Left kidney (tissue), 2 donors: ENCODE results near the gene CYP27A1. TPM values are rescaled to one million over a fixed set of nuclear protein-coding genes. Genes with fewer than 3 reads are reported as not detected.
"Not testable (repeated sequence)": the region's sequence is repeated elsewhere in the genome, so short reads cannot be mapped to it uniquely, and the experiment has no call there.

Experiments
- DNase-seq: peaks from one replicate; pipeline ENCODE4 v3.0.0-alpha.2; 2013
- polyA plus RNA-seq: library from polyadenylated mRNA; unstranded; fragments of 120-200 nt; gene quantifications from one replicate; pipeline ENCODE4 v1.2.1, GENCODE V29; 2013; ENCODE audit not compliant: insufficient read length

Gene CYP27A1
- polyA plus RNA-seq, 1 donor, result 49.7 TPM

- no peak for DNase-seq
Measured at GRCh38 chr2:218830526-218831306, 48.8 kb downstream of the CYP27A1 start.

DNA sequence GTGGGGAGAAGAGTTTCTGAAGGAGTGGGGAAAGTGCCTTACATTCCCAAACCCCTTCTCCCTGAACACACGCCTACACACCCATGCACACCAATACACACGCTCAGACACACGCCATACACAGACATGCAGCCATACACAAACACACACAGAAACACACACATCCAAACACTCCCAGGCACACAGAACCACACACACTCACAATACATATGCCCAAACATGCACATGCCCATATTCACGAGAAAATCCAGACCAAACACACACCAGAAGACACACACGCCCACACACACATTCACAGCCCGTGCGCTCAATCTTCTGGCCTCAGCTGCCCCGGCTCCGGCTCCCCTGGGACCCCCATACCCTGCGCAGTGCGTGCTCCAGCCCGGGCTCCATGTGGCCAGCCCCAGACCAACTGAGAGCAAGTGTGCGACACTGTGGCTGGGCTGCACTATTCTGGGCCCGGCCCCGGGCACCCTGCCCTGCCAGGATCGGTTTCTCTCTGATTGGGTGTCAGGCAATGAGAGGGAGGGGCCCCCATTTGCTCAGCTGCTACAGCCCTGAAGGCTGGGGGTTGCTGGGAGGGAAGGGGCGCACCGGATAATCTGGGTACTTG, 49.5 kb downstream of the CYP27A1 start, which contains the start of gene PRKAG3:
PRKAG3 (minus strand) TSS at position 426 of the 613 bp plus-strand sequence.
- DNase-seq, result no peak

GRCh38 chr2:218832081-218832480, 50.1 kb downstream of the CYP27A1 start:
- DNase-seq, result no peak

DNA sequence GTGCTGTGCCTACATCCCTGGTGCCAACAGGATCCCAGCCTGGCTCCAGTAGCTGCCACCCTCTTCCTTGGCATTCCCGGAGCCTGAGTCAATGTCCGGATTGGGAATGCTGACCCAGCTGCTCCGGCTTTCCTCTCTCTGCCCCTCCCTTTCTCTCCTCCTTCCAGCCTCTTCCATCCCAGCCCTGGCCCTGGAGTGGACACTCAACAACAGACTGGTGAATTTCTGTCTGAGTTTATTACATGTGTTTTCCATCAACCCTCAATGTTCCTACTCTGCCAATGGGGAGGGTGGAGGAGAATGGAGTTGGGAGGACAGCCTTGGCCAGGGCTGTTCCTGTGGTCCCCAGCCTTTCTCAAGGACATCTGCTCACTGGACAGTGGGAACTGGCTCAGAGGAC, 50.6 kb downstream of the CYP27A1 start:
- no peak for DNase-seq

GRCh38 chr2:218833023-218833609, 51.2 kb downstream of the CYP27A1 start:
- no peak for DNase-seq

- DNase-seq, result no peak
Measured at GRCh38 chr2:218834685-218835084, 52.7 kb downstream of the CYP27A1 start.

- no peak for DNase-seq
Measured at GRCh38 chr2:218837495-218837894, 55.5 kb downstream of the CYP27A1 start.

DNA sequence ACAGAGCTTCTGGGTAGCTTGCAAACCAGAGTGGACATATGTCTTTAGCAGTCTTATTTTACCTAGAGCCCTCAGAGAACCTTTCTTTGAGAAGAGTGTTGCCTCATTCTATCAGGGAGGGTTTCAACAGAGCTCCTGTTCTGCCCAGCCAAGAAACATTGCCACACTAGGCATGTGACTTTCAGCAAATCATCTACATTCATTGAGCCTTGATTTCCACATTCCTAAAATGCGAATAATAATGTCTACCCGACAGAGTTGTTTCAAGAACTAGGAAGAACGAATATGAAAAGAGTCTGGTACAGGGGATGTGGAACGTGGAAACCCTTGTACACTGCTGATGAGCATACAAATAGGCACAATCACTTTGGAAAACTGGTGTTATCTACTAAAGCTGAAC, 57.5 kb downstream of the CYP27A1 start:
- DNase-seq, result no peak

- DNase-seq, result no peak
Measured at GRCh38 chr2:218839888-218840287, 57.9 kb downstream of the CYP27A1 start.

GRCh38 chr2:218844334-218844733, 62.4 kb downstream of the CYP27A1 start:
- not testable (repeated sequence) for DNase-seq

GRCh38 chr2:218846963-218847362, 65.0 kb downstream of the CYP27A1 start:
- not testable (repeated sequence) for DNase-seq

- DNase-seq, result no peak
Measured at GRCh38 chr2:218849721-218850120, 67.8 kb downstream of the CYP27A1 start.

DNA sequence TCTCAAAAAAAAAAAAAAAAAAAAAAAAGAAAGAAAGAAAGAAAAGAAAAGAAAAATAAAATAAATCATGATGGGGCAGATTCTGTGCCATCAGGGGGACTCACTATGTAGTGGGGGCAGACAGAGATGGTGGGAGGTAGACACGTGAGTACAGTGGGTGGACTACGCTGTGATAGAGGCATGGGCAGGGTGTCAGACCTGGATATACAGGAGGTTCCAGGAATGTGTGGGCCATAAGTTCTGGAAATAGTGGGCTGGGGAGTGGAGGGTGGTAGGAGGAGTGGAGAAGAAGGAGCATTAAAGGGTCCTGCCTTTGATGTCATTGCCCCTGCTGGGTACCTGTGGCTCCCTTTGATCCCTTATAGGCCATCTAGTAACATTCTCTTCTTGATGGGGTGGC, 68.8 kb downstream of the CYP27A1 start:
- DNase-seq, result no peak

- no peak for DNase-seq
Measured at GRCh38 chr2:218851286-218851685, 69.3 kb downstream of the CYP27A1 start.

GRCh38 chr2:218852911-218853667, 71.1 kb downstream of the CYP27A1 start:
- peak; percentile 55 for DNase-seq

GRCh38 chr2:218853766-218854165, 71.8 kb downstream of the CYP27A1 start:
- DNase-seq, result no peak

GRCh38 chr2:218854860-218855259, 72.9 kb downstream of the CYP27A1 start:
- DNase-seq, result no peak

- no peak for DNase-seq
Measured at GRCh38 chr2:218855305-218856166, 73.6 kb downstream of the CYP27A1 start.

GRCh38 chr2:218856167-218856895, 74.4 kb downstream of the CYP27A1 start:
- DNase-seq, result no peak

GRCh38 chr2:218856896-218857243, 74.9 kb downstream of the CYP27A1 start:
- DNase-seq, result no peak
